GM19324 (cell line): ENCODE results near the gene C1QTNF5.

Experiments
- ATAC-seq: cut with Tn5 transposase; IDR thresholded peaks from one replicate; pipeline ENCODE4 v1.9.1; 2021; ENCODE audit warnings: mild to moderate bottlenecking, moderate library complexity; ENCODE audit not compliant: unreplicated experiment, low FRiP score

The C1QTNF5 gene

GRCh38 chr11:119373059-119373920 is 32.6 kb upstream of the C1QTNF5 start:
- ATAC-seq = no peak

- no peak for ATAC-seq
These were observed 31.8 kb upstream of the C1QTNF5 start for GRCh38 chr11:119372260-119373058.

GRCh38 chr11:119371778-119372182 is 31.1 kb upstream of the C1QTNF5 start:
- no peak for ATAC-seq

DNA sequence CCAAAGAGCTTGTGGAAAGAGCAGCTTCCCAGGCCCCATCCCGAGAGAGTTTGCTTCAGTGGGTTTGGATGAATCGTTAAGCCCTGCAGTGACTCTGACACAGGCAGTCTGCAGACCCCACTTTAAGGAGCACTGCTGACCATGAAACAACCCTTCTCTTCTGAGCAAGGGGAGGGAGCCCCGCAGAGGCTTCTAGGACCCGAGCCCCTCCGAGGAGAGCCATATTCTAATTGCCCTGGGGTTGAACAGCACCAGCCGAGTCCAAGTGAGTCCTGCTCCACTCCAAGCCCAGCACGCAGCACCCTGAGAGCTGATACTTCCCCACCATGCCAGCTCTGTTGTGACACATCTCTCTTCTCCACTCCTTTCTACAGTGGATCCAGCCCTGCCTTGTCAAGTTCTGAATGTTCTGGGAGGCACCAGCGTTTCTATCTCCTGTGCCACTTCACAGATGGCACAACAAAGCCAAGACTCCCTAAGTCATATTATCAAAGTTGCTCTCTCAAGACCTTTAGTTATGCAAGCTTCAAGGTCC is 30.5 kb upstream of the C1QTNF5 start:
- no peak for ATAC-seq

DNA sequence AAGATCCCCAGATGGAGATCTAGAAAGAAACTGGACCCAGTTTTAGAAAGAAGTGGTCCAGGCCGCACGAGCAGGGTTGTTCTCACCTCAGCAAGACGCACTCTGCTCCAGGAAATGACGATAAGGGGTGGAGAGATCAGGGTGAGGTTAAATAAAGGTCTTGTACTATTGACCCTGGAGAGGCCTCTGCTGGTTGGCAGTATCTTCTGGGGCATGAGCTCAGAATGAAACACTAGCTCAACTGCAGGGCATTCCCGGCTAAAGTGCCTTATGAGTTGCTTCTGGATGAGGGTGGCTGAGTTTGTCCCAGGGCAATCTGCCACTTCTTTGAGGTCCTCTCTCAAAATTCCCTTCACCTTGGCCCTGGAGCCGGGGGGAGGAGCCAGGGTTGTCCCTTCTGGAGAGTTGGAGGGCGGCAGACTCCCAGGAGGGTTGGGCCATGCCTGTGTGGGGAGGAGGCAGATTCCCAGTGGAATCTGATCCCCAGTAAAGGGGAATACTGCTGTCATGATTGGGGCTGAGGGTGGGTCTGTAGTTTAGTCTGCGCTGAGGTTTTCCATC is 29.9 kb upstream of the C1QTNF5 start:
- ATAC-seq = no peak

GRCh38 chr11:119369132-119369925 is 28.6 kb upstream of the C1QTNF5 start:
- ATAC-seq = no peak

DNA sequence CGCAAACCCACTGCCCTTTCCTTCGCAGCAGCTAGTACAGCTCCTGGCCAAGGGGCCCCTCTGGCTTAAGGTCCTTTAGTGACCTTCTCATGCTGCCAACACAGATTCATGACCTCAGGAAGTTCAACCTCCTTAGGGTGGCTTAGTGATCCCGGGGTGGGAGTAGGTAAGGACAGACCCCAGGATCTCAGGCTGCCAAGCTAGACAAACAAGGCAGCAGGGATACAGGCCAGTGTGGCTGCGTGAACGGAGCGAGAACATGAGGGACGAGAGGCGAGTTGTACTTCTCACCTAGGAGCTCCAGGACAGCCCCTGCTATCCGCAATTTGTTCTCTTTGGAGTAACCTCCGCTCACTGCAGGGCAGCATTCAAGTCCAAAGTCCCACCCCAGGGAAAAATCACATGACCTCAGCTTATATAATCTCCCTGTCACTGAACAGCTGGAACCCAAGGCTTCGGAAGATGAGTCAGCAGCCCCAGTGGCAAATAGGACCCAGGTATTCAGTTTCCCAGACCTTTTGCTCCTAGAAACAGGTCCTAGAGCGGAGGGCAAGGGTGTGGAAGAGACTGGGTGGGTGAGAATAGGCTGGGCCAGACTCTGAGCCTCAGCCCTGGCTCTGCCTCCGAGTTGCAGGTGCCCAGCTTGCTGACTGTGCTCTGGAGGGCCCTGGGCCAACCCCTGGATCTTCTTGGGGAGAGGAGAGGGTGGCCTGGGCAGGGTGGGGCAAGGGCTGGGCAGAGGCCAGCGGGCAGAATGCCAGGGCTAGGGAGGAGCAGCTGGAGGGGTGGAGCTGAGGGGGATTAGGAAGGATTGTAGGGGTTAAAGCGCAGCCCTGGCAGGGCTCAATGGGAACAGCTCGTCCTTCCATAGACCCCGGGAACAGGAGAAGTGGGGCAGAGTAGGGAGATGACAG is 27.7 kb upstream of the C1QTNF5 start:
- no peak for ATAC-seq

DNA sequence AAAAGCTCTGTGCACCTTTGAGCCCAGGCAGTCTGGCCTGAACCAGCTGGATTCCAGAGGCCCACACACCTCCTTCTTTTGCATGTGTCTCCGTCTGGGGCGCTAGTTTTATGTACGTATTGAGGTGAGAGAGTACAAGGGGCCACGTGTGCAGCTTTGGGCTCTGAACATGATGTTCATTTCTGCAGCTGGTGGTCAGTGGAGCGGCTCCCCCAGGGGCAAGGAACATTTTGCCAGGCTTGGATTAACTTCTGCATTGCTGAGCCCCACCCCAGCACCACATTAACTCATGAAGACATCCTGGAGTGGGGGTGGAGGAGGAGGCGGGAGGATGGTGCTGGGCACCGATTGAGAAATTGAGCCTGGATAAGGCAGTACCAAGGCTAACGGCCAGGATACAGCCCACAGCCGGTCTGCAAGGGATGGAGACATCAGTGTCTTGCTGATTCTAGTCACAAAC is 27.0 kb upstream of the C1QTNF5 start:
- no peak for ATAC-seq

GRCh38 chr11:119366690-119367620 is 26.3 kb upstream of the C1QTNF5 start:
- ATAC-seq = no peak

DNA sequence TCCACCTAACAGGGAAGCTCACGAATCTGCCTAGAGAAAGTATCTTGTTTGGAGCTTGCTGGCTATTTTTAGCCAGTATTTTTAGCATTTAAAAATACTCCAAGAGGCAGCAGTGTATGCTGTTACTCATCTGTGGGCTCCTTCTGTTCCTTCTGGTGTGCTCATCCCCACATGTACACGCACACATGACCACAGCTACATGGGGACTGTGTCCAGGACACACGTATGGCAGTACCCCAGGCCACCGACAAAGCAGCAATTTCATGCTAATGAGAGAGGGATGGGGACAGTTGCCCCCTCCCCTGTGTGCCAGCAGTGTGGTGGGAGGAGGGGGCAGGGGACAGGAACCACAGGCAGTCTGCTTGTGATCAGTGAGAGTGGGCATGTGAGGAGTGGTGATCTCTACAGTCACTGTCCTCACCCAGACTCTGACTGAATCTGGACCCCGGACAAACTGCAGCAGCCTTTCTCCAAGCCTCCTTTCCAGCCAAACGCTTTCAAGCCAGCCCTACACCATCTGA is 24.4 kb upstream of the C1QTNF5 start:
- ATAC-seq = no peak

GRCh38 chr11:119363851-119364590 is 23.3 kb upstream of the C1QTNF5 start:
- no peak for ATAC-seq

GRCh38 chr11:119363081-119363850 is 22.6 kb upstream of the C1QTNF5 start:
- no peak for ATAC-seq

DNA sequence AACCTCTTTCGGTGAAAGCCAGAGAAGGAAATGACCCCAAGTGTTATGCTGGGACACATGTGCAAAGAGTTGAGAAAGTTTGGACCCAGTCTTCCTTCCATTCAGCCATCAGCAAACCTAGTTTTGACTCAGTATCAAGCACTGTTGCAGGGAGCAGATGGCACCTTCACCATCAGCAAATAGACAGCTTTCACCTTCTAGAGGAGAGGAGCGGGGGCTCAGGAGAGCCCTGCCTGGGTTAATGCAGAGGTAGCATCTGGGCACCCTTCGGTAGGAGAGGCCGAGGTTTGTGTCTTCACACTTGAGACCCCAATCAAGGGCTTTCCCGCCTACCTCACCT is 22.0 kb upstream of the C1QTNF5 start:
- ATAC-seq = no peak

- no peak for ATAC-seq
These were observed 21.4 kb upstream of the C1QTNF5 start for GRCh38 chr11:119361941-119362725.

GRCh38 chr11:119361056-119361787 is 20.5 kb upstream of the C1QTNF5 start:
- ATAC-seq = no peak
